ENCODE results near the gene PRM1.
"Not testable (repeated sequence)": the region's sequence is repeated elsewhere in the genome, so short reads cannot be mapped to it uniquely, and the experiment has no call there.

PRM1 gene

GRCh38 chr16:11296706-11297491 is 15.8 kb upstream of the PRM1 start:
- DNase-seq, result no peak

GRCh38 chr16:11296351-11296705 is 15.2 kb upstream of the PRM1 start:
- DNase-seq, result no peak

DNA sequence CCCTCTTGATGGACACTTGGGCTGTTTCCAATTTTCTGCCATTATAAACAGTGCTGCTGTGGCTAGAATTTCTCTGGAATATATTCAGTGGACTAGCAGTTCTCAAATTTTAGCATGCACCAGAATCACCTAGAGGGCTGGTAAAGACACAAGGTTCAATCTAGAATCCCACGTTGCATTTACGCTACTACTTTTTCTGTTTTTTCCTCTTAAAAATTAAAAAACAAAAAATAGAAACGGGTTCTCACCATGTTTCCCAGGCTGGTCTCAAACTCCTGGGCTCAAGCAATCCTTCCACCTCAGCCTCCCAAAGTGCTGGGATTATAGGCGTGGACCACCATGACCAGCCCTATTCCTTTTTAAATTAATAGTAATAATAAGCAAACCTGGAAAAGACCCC is 14.5 kb upstream of the PRM1 start:
- no peak for DNase-seq

- DNase-seq, result no peak
Observed at GRCh38 chr16:11292076-11292748, 11.1 kb upstream of the PRM1 start.

GRCh38 chr16:11291091-11291703 is 10.1 kb upstream of the PRM1 start:
- DNase-seq, result no peak

DNA sequence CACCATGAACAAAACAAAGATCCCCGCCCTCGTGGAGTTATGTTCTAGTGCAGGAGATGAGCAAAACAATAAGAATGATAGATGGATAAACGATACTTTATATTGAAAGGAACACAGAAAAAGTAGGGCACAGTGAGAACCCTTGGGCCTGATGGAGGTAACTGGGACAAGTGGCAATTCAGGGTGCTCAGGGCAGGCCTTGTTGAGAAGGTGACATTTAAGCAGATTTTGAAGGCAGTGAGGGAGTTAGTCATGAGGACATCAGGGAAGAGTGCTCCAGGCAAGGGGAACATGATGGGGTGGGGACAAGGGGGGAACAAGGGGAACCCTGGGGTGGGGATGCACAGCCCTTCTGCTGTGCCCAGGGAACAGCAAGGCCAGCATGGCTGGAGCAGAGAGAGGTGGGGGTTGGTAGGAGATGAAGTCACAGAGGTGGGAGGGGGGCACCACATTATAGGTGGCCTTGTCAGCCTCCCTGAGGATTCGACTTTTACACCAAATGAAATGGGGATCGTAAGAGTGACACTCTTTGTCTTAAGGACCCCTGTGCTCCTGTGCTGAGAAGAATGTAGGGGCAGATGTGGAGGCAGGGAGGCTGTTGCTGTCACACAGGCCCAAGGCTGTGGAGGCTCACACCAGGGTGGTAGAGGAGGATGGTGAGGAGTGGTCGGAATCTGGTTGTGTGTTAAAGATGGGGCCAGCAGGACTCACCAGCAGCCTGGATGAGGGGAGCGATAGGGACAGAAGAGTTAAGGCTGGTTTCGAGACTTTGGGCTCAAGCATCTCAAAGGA is 9.2 kb upstream of the PRM1 start:
- DNase-seq, result no peak

- DNase-seq, result not testable (repeated sequence)
Observed at GRCh38 chr16:11289696-11290095, 8.6 kb upstream of the PRM1 start.

DNA sequence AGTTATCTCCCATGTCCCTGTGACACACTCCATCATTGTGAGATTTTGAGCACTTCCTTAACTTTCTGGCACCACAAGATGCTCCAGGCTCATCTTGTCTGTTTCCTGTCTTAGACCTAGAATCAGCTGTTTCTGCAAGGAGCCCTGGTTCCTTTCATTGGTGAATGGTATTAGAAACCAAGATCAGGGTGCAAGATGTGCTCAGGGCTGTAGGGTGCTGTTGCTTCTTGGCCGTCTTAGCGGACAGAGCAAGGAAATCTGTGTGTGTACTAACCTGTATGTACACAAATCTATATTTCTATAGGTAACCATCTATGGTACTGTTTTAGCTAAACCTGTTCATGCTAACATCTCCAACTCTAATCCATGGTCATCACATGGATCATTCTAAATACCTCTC is 8.1 kb upstream of the PRM1 start:
- DNase-seq, result no peak

GRCh38 chr16:11285842-11286241 is 4.7 kb upstream of the PRM1 start:
- no peak for DNase-seq

DNA sequence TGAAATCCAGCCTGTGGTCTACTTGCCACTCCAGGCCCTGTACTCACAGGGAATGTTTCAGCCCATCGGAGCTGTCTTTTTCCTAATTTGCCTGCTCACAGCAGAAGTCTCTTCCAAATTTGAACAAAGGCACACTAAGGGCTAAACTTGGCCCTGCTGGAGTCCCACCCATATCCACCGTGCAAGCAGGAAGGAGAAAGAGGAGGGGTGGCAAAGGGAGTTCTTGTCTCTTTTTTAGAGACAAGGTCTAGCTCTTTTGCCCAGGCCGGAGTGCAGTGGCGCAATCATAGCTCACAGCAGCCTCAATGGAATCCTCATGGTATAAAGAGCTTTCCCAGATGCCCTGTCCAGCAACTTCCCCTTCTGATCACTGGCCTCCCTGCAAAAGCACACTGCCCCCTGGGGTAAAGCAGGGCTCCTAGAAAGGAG is 2.7 kb upstream of the PRM1 start:
- DNase-seq, result no peak

DNA sequence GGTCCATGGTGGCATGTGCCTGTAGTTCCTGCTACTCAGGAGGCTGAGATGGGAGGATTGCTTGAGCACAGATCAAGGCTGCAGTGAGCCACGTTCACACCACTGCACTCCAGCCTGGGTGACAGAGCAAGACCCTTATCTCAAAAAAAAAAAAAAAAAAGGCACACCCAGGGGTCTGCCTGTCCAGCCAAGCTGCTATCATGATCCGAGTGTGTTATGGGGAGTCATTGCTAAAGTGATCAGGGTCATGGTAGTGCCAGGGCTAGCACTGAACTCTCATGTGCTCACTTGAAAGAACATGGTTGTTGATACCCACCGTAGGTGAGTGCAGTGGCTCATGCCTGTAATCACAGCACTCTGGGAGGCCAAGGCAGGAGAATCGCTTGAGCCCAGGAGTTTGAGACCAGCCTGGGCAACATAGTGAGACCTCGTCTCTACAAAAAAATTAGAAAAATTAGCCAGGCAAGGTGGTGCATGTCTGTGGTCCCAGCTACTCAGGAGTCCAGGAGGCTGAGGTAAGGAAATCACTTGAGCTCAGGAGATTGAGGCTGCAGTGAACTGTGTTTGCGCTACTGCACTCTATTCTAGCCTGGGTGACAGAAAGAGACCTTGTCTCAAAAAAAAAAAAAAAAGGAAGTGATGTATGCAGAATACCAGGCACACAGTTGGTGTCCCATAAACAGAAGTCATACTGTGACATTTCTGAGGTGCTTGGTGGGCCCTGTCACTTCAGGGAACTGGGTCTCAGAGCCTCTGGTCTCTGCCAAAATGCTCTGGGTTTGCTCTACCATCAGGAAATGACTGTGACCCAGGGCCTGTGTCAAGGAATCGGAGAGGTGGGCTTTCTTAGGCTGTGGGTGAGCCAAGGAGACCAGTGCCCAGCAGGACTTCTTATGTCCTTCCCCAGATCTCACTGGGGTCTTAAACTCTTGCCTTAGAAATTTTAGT is 2.2 kb downstream of the PRM1 start:
- DNase-seq, result no peak

DNA sequence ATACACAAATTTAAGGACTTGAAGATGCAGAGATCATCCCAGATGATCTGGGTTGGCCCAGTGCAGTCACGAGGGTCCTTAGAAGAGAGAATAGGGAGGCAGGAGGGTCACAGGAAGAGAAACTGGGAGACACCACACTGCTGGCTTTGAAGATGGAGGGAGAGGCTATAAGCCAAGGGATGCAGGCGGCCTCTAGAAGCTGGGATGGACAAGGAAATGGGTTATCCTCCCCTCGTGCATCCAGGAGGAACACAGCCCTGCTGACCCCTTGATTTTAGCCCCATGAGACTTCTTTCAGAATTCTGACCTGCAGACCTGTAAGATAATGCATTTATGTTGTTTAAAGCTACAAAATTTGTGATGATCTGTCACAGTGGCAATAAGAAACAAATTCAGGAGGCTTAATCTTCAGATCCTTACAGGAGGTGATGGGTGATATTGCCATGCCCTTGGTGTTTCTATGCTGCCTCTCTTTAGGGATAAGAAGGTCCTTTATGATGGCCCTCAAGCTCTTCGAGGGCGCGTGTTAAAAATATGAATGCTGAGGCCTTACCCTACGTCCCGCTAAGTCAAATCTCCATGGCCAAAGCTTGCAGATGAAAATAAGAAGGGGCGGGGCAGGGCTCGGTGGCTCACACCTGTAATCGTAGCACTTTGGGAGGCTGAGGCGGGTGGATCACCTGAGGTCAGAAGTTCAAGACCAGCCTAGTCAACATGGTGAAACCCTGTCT is 3.4 kb downstream of the PRM1 start:
- DNase-seq, result no peak

- no peak for DNase-seq
Observed at GRCh38 chr16:11276896-11277593, 4.1 kb downstream of the PRM1 start.

DNA sequence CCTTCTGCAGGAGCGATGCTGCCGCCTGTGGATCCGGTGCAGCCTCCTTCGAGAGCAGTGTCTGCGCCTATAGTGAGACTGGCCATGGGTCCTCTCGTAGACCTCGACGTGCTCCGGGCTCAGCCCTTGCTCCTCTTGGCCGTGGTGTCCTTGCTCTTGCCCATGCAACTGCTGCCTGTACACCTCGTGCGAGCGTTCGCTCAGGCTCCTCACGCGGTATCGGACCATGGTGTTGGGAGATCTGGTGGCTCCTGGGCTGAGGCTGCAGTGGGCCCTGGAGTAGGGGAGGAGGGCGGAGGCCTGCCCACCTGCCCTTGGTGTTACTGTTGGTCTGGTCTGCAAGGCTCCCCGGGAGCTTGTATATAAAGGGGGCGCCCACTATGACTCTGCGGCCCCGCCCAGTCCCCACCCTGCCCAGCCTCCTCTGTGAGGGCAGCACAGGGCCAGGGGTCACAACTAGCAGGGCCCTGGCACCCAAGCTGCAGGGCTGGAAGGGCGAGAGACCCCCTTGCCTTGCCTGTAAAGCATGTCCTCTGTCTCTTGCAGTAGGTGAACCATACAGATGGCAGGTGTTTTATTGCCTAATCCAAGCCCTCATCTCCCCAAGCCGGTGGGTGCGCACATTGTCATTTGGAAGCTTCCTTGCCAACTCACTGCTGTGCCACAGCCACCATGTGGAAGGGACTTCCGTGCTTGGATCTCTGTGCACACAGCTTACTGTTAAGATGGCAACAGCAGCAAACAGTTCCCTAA is 4.8 kb downstream of the PRM1 start, which contains the start of gene PRM2:
Gene PRM2, minus strand, starts transcription at position 338 of the 753 bp plus-strand sequence. Its CDS starts 110 bp downstream, at position 228.
- DNase-seq, result no peak

DNA sequence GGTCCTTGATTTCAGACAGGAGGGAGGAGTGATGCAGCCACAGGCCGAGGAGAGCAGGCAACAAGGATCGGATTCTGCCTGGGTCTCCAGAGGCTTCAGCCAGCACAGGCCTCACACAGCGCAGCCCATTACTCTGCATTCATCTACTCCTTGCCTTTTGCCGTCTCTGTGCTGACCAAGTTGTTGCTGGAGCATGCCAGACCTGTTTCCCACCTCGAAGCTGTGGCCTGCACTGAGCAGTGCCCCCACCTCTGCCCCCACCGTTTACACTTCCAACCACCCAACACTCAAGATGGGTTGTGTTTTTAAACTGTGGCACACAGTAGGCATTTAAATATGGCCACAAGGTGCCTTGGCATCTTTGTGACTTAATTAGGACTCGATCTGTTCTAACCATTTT is 6.2 kb downstream of the PRM1 start:
- no peak for DNase-seq

DNA sequence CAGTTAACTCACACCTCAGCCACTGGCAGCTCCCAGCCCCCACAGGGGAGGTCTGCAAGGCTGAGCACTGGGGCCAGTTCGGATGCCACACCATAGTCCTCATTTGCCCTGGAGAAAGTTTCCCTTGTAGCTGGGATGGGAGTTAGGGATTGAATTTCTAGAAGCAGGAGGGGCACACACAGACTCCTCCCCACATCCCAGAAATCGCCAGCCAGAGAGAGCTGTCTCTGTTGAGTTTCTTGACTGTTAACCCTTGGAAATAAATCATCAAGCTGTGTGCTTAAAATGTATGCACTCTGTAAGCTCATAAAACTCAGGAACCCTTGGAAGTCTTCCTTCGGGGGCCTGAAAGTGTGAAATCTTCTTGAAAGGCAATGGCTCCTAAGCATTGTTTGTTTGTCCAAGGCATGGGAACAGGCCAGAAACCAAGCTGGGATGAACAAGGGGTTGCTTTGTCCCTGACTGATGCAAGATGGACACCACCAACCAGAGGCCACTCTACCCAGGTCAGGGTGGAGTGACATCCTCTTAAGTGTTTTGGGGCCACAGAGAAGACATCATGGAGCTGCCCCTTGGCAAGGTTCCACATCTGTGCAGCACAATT is 7.3 kb downstream of the PRM1 start:
- no peak for DNase-seq

GRCh38 chr16:11272921-11273720 is 8.0 kb downstream of the PRM1 start, which contains the start of gene PRM3:
TSS of gene PRM3 (minus strand) at chr16:11273629. CDS start at chr16:11273595, 34 bp downstream.
- no peak for DNase-seq

DNA sequence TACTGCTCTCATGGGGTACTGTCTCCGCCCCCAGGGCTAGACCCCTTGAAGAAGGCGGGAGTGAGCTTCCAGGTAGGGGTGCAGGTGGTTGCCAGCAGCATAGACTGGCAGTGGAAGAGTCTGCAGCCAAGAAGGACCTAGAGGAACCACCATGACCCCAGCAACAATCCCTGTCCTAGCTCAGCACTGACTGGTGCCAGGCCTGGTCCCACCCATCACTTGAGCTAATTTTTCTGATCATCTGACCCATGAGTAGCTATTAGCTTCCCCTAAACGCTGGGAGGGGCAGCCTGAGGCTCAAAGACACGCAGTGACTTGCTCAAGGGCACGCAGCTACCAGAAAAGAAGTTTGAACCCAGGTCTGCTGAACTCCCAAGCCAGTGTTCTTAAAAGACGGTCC is 8.6 kb downstream of the PRM1 start:
- DNase-seq, result no peak

Data from NCI-H1092 (cell line).